Muscle layer of colon (tissue), 2 donors: ENCODE data around the gene GLIPR2.
"Not testable (repeated sequence)": the region's sequence is repeated elsewhere in the genome, so short reads cannot be mapped to it uniquely, and the experiment has no call there.

ENCODE experiments used
- H3K27ac ChIP-seq: one replicate; pipeline ENCODE4 v1.7.0; 2013; ENCODE audit warnings: low read depth, mild to moderate bottlenecking, low read length, moderate library complexity
- H3K27me3 ChIP-seq, 2 donors: one replicate each; pipeline ENCODE4 v1.7.0; 2013; ENCODE audit warnings: low read length in 2 of 2, mild to moderate bottlenecking in 2 of 2; ENCODE audit not compliant: insufficient read depth in 2 of 2, control insufficient read depth in 1 of 2
- H3K36me3 ChIP-seq: one replicate; pipeline ENCODE4 v1.7.0; 2013; ENCODE audit warnings: mild to moderate bottlenecking, low read length; ENCODE audit not compliant: insufficient read depth
- H3K4me1 ChIP-seq: one replicate; pipeline ENCODE4 v1.7.0; 2013; ENCODE audit warnings: mild to moderate bottlenecking, low read length; ENCODE audit not compliant: insufficient read depth
- H3K4me3 ChIP-seq, 2 donors: one replicate each; pipeline ENCODE4 v1.7.0; 2013; ENCODE audit warnings: low read length in 2 of 2, low read depth in 1 of 2, mild to moderate bottlenecking in 1 of 2, moderate library complexity in 1 of 2
- H3K9ac ChIP-seq: one replicate; pipeline ENCODE4 v1.7.0; 2013; ENCODE audit warnings: low read length
- H3K9me3 ChIP-seq: one replicate; pipeline ENCODE4 v1.7.0; 2013; ENCODE audit warnings: mild to moderate bottlenecking, low read length
- donor health status: abdominal sarcoma.
- donor health status: Adenocarcinoma of cecum.

The GLIPR2 gene

DNA sequence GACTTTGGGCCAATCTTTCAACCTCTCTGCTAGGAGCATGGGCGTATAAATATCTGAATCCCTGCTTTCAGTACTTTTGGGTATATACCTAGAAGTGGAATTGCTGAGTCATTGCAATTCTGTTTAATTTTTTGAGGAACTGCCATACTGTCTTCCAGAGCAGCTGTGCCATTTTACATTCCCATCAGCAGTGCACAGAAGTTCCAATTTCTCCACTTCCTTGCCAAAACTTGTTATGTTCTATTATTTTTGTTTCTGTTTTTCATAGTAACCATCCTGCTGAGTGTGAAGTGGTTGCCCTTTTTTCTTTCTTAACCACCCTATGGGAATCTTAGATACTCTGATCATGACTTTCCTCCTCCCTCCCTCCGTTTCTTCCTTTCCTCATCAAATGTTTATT, 21.6 kb downstream of the GLIPR2 start:
- Histone ChIP-seq H3K4me1 (peaks cover 43% of the 10 kb centered on the region), H3K27ac (peak overlapping the region; percentile 86), H3K27me3 (no peaks in the 10 kb centered on the region), H3K4me3 (no peak overlapping the region), H3K36me3 (peaks cover 5% of the 10 kb centered on the region), H3K9ac (no peak overlapping the region), H3K9me3 (no peaks in the 10 kb centered on the region)

GRCh38 chr9:36158917-36159316, 22.4 kb downstream of the GLIPR2 start:
- H3K27me3 ChIP-seq, result no peaks in the 10 kb centered on the region
- no peaks in the 10 kb centered on the region for H3K9me3 ChIP-seq
- no peak overlapping the region for H3K9ac ChIP-seq
- H3K36me3 ChIP-seq, result no peaks in the 10 kb centered on the region
- no peak overlapping the region for H3K4me3 ChIP-seq
- peak overlapping the region; percentile 86 for H3K27ac ChIP-seq
- H3K4me1 ChIP-seq, result peaks cover 48% of the 10 kb centered on the region

- H3K4me3 ChIP-seq, H3K9ac ChIP-seq, H3K36me3 ChIP-seq, H3K9me3 ChIP-seq, H3K27me3 ChIP-seq: not testable (repeated sequence)
- peaks cover 48% of the 10 kb centered on the region for H3K4me1 ChIP-seq
- H3K27ac ChIP-seq, result peak overlapping the region; percentile 86
These were observed 23.0 kb downstream of the GLIPR2 start for GRCh38 chr9:36159509-36159908.

DNA sequence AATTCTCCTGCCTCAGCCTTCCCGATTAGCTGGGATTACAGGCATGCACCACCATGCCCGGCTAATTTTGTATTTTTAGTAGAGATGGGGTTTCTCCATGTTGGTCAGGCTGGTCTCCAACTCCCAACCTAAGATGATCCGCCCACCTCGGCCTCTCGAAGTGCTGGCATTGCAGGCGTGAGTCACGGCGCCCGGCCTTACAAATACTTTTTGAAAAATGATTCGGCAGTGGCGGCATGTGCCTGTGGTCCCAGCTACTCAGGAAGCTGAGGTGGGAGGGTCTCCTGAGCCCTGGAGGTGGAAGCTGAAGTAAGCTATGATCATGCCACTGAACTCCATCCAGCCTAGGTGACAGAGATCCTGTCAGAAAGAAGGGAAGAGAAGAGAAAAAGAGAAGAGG, 23.6 kb downstream of the GLIPR2 start:
- Histone ChIP-seq H3K4me1 (peaks cover 48% of the 10 kb centered on the region), H3K27ac (peak overlapping the region; percentile 86)
- H3K9me3 ChIP-seq, result not testable (repeated sequence)

GRCh38 chr9:36161187-36161586, 24.7 kb downstream of the GLIPR2 start:
- Histone ChIP-seq H3K36me3 (no peaks in the 10 kb centered on the region), H3K4me1 (peaks cover 49% of the 10 kb centered on the region), H3K9ac (no peak overlapping the region), H3K4me3 (no peak overlapping the region), H3K9me3 (no peaks in the 10 kb centered on the region), H3K27ac (no peak overlapping the region), H3K27me3 (no peaks in the 10 kb centered on the region)

More for the DNA sequence above, 23.6 kb downstream of the GLIPR2 start:
- H3K4me3 ChIP-seq, H3K36me3 ChIP-seq, H3K27me3 ChIP-seq, H3K9ac ChIP-seq: not testable (repeated sequence)

GRCh38 chr9:36162211-36162738, 25.7 kb downstream of the GLIPR2 start:
- no peaks in the 10 kb centered on the region for H3K36me3 ChIP-seq
- peak overlapping the region; percentile 71 for H3K27ac ChIP-seq
- H3K9ac ChIP-seq, result no peak overlapping the region
- peaks cover 49% of the 10 kb centered on the region for H3K4me1 ChIP-seq
- no peaks in the 10 kb centered on the region for H3K27me3 ChIP-seq
- H3K9me3 ChIP-seq, result no peaks in the 10 kb centered on the region
- H3K4me3 ChIP-seq, result no peak overlapping the region

DNA sequence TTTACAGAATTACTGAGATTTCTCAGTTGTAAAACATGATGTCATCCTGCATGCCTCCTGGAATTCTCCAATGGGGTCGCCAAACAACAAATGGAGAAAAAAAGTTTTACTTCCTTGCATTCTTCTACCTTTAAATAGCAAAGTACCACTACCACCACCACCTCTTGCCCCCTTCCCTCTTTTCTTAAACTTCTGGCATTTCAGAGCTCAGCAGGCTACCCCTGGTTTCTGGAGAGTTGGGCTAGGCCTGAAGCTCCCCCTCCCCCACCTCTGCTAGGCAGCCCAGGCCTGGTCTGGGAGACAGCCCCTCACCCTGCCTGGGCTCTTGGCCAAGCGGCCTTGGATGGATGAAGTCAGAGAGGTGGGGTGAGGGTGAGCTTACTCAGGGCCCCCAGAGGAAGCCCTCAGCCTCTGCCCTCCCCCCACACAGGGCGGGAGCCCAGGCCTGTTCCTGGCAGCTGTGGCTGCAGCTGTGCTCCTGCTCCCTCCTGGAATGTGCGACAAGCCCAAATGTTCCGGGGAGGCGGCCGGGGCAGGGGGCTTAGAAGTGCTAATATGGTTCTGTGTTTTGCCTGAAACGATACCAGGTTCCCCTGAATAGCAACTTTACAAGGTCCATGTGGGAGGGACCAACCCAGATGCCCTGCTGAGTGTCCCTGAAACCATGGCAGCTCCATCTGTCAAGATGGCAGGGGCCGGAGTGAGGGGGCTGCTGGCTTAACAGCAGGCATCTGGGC, 26.7 kb downstream of the GLIPR2 start:
- Histone ChIP-seq H3K27me3 (no peaks in the 10 kb centered on the region), H3K4me1 (peaks cover 43% of the 10 kb centered on the region), H3K36me3 (no peaks in the 10 kb centered on the region), H3K4me3 (peak overlapping the region in 1 of 2 donors; percentile 21), H3K9me3 (no peaks in the 10 kb centered on the region), H3K27ac (peak overlapping the region; percentile 71), H3K9ac (no peak overlapping the region)

DNA sequence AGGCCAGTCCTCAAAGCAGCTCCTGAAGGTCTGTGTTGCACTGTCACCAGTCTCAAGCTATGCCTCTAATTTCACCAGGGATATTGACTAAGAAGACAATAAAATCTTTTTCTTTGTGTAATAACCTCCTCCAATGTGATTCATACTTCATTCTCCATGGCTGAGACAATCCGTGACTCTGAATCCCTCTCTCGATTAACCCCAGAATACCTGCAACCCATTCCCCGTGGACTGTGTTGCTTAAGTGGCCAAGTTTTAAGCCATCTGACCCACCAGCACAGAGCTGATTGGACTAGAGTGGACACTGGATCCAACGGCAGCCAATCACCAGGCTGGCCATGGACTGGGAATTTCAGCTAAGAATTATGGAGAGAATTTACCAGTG, 27.2 kb downstream of the GLIPR2 start:
- Histone ChIP-seq H3K36me3 (no peaks in the 10 kb centered on the region), H3K4me1 (peaks cover 37% of the 10 kb centered on the region), H3K27ac (peak overlapping the region; percentile 71), H3K9ac (no peak overlapping the region), H3K4me3 (peak overlapping the region in 1 of 2 donors; percentile 21), H3K9me3 (no peaks in the 10 kb centered on the region), H3K27me3 (no peaks in the 10 kb centered on the region)

- Histone ChIP-seq H3K4me3 (no peak overlapping the region), H3K36me3 (no peaks in the 10 kb centered on the region), H3K9me3 (no peaks in the 10 kb centered on the region), H3K27me3 (no peaks in the 10 kb centered on the region), H3K9ac (no peak overlapping the region), H3K4me1 (peaks cover 31% of the 10 kb centered on the region), H3K27ac (peak overlapping the region; percentile 71)
These were observed 27.8 kb downstream of the GLIPR2 start for GRCh38 chr9:36164372-36164771.

DNA sequence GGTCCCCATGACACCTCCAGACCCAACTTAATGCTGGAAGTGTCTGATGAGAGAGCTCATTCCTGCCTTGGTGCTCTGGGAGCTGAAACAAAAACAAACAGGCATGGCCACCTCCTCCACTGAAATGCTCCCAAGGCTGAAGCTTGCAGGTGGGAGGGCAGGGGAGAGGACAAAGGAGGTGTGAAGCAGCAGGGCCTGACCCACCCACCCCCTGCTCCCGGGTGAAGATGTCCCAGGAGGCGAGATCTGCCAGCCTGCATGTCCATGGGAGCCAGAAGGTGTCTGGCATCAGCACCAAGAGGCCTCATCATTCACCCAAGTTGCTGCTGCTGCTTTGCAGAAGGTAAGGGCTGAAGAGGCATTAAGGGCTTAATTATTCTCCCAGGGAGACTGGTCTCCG, 28.5 kb downstream of the GLIPR2 start:
- peak overlapping the region; percentile 71 for H3K27ac ChIP-seq

DNA sequence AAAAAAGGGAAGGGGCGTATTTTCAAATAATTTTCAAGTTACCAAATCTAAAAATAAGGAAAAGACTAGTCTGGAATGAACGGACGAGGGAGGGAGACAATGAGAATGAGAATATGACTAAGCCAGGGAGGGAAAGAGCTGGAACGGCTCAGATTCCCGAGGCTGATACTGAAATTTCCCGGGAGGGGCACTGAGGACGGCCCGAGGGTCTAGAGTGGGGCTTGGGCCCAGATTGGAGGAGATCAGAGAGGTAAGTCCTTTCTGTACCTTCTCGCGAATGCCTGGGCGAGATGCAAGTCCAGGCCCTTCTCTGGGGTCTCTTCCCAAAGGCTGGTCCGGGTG, 29.3 kb downstream of the GLIPR2 start:
- no peaks in the 10 kb centered on the region for H3K9me3 ChIP-seq
- no peak overlapping the region for H3K9ac ChIP-seq
- peak overlapping the region; percentile 82 to 83 for H3K4me3 ChIP-seq
- H3K4me1 ChIP-seq, result peaks cover 28% of the 10 kb centered on the region
- H3K27me3 ChIP-seq, result no peaks in the 10 kb centered on the region
- H3K36me3 ChIP-seq, result no peaks in the 10 kb centered on the region
- H3K27ac ChIP-seq, result peak overlapping the region; percentile 73

More for the DNA sequence above, 28.5 kb downstream of the GLIPR2 start:
- H3K27me3 ChIP-seq, result no peaks in the 10 kb centered on the region
- H3K4me1 ChIP-seq, result peaks cover 28% of the 10 kb centered on the region
- no peaks in the 10 kb centered on the region for H3K36me3 ChIP-seq
- no peaks in the 10 kb centered on the region for H3K9me3 ChIP-seq
- H3K4me3 ChIP-seq, result no peak overlapping the region
- H3K9ac ChIP-seq, result no peak overlapping the region
